HG02970 (cell line): Measurements from ENCODE around the gene NEIL3.

Experiments used
- ATAC-seq: cut with Tn5 transposase; IDR thresholded peaks from one replicate; pipeline ENCODE4 v1.9.1; 2021; ENCODE audit warnings: mild to moderate bottlenecking, moderate library complexity, moderate number of reproducible peaks; ENCODE audit not compliant: unreplicated experiment, low FRiP score

The NEIL3 gene

GRCh38 chr4:177351622-177352244 lies 42.1 kb downstream of the NEIL3 start:
- no peak for ATAC-seq

GRCh38 chr4:177356206-177356605 lies 46.5 kb downstream of the NEIL3 start:
- no peak for ATAC-seq

GRCh38 chr4:177356921-177357320 lies 47.2 kb downstream of the NEIL3 start:
- ATAC-seq = no peak

GRCh38 chr4:177367336-177367735 lies 57.7 kb downstream of the NEIL3 start:
- ATAC-seq = no peak

GRCh38 chr4:177369372-177369771 lies 59.7 kb downstream of the NEIL3 start:
- no peak for ATAC-seq

DNA sequence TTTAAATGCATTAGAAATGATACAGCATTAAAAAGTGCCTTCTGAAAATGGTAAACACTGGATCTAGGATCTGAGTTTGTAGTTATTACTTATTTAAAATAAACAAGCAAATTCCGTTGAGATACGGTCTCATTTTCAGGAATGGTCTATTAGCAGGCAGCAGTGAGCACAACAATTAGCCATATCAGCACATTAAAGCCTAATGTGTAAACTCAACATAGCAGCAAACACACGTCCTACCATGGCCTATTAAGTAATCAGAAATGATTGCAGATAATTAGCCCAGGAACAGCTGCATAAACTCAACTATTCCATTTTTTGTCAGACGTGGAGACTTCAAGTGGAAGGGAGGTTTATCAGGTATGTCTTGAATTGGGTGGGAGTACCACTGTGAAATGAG lies 61.8 kb downstream of the NEIL3 start:
- ATAC-seq = no peak

DNA sequence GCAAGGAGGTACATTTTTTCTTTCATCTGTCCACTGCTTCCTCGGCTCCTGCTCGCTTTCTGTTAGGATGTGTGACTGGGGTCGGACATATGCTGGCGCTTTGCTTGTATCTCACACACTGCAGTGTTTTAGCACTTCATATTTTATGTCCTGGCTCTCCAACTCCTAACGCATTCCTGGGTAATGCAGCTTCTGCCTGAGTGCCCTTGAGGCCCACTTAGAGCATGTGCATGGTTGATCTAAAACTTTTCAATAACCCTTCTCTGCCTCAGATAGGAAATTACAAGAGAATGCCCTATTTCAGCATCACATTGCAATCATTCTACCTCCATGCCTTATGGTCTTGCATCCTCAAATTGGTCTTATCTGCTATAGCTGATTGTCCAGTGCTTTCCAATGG lies 65.3 kb downstream of the NEIL3 start:
- ATAC-seq = no peak

DNA sequence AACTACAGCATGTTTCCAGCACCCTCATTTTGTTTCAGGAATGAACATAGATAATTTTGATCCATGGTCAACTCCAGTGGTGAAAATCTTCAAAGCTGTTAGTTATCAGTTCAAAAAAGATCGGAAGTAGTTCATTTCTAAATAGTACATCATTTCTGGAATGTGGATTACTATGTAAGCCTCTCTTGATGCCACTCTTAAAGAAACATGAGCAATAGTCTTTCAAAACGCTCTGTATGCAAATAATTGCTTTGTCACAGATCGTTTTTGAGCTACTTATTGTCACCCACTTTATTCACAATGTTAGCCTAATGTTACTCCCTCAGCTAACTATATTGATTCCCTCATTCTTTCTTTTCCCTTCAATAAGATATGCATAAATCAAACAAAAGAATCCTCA lies 65.7 kb downstream of the NEIL3 start:
- ATAC-seq = no peak

DNA sequence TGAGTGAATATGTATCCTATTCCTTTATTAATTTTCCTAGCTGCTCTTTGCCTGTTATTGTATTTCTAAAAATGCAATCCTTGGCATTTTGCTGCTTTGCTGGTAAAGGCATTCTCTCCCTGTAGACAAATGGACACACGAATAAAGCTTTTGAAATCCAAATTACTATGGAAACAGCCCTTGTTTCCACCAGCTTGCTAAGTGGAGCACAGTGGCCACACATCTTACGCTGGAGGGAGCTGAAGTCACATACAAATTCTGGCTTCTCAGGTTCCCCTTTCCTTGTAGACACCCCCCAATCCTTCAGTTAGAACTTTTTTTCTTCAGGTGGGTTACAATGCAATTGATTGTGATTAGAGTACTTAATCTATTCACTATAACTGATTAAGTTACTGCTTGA lies 66.3 kb downstream of the NEIL3 start:
- ATAC-seq = no peak

- ATAC-seq = no peak
These were observed 71.1 kb downstream of the NEIL3 start for GRCh38 chr4:177380730-177381287.

GRCh38 chr4:177381762-177382310 lies 72.2 kb downstream of the NEIL3 start:
- ATAC-seq = no peak

GRCh38 chr4:177384856-177385397 lies 75.3 kb downstream of the NEIL3 start:
- ATAC-seq = no peak

DNA sequence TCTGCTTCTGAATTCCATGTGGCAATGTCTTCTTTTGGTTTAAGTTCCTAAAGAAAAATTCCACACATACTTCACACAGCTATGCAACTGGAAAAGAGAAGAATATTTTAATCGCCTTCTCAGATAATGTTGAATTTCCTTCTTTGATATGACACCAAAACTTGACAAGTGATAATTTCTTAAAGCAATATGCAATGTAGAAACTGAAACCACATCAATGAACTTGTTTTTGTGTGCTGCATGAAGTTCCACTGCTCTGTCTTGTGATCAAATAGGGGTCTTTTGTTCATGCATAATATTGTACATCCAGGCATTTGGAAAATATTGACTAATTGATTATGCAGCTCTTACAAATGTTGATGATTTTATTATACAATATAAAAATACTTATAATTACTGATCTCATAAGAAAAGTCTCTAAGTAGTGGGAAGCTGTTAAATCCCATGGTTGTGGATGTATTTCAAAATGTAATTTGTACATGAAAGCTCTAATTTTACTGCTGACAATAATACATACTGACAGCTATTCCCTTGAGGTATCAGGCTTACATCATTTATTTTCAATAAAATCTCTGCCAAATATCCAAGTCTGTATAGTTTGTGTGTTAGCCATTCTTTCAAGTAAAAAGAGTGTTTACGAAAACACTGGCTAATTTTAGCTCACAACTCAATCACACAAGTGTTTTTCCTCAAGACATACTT lies 76.1 kb downstream of the NEIL3 start:
- no peak for ATAC-seq

DNA sequence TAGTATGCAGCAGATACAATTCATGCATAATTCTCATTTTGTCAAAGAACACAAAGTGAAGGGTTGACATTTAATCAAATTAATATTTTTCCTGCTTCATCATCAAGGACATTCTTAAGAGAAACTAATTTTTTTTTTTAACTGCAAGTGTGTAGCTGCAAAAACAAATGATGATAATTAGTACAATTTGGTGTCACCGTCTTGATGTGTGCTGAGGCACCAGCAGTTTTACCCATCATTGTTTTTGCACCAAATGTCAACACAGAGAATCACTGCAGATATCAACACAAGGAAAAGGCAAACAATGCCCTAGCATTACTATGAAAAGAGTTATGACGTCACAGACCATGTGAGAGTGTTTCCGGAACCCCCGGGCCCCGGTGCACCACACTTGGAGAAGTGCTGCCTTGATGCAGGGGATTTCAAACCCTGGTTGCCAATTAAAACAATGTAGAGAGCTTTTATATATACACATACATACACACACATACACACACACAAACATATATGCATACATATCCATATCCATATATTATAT lies 76.7 kb downstream of the NEIL3 start:
- ATAC-seq = no peak

DNA sequence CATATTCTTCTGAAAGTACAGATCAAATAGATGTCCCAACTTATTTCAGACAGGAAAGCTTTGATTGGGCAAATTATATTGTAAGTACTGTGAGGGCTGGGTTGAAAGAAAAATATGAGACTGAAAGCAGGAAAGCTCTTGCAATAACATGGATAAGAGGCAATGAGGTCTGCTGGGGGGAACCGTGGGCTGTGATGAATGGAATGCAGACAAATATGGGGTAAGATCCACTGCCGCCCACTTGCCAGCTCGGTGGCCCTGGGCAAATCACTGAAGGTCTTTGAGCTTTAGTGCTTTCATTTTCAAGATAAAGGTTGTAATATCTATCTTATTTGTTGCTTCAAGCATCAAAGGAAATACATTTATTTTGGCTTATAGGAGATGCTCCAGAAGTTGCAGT lies 81.6 kb downstream of the NEIL3 start:
- no peak for ATAC-seq

DNA sequence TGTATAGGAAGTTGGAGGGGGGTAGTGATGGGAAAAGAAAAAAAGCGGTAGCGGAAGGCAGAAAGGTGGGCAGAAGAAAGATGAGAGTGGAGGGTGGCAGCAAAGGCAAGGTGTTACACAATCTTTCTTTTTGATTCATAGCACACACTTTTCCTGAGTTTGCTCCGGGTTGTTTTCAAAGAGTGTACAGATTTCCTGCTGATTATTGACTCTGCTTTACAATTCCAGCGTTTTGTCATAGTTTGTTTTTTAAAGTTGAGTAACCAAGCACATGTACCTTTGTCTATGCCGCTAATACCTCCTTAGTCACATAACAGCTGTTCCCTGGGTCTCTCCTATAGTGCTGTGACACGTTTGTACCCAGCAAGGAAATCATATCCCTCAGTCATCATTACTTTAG lies 82.3 kb downstream of the NEIL3 start:
- no peak for ATAC-seq

DNA sequence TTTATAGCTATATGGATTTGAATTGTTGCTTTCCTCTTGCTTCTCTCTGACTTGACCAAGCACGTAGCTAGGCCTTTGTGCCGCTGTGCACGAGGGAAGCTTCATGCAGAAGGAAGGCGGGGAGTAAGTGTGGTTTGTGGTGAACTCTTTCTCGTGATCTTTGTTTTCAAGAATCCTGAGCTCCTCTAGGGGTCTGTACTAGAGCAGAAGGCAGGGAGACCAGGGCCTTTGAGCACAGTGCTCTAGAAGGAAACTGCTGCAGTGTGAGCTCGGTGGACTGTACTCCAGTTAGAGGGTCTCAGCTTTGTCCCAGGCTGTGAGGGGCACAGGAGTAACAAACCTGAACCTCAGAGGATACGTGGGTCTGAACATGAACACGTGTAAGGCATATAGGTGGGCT lies 83.6 kb downstream of the NEIL3 start:
- no peak for ATAC-seq

- no peak for ATAC-seq
These were observed 86.7 kb downstream of the NEIL3 start for GRCh38 chr4:177396352-177396751.

- no peak for ATAC-seq
These were observed 90.4 kb downstream of the NEIL3 start for GRCh38 chr4:177400030-177400429.

DNA sequence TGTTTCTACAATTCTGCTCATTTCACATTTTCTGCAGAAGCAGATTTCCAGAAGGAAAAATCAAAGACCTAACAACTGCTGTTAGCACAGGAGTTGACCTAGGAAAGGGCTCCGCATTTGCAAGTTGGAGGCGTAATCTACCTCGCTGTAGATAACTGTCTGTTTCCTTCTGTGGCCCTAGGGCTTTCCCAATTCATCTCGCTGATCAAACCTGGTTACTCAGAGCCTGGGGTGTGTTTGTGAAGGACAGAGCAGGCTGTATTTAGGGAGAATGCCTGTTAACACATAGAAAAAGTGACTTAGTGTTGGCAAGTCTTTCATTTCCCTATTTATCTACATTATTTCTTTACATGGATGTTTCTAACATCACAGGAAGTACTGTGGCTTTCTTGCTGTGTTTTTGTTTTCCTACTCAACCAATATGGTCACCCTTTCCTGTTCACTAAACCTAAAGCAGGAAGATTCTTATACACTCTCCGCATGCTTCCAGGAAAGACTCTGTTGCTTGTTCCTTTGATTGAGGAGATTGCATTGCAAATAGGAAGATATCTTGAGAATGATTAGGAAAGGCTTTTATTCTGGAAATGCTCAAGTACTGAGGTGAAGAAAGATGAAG lies 92.1 kb downstream of the NEIL3 start:
- no peak for ATAC-seq

GRCh38 chr4:177403746-177404145 lies 94.1 kb downstream of the NEIL3 start:
- ATAC-seq = no peak
